HS-27A (cell line): ENCODE results near the gene CLRN3.

ENCODE experiments used
- DNase-seq: peaks from one replicate; pipeline ENCODE4 v3.0.0-alpha.2; 2012; ENCODE audit warnings: low read depth, missing footprints

CLRN3 gene

DNA sequence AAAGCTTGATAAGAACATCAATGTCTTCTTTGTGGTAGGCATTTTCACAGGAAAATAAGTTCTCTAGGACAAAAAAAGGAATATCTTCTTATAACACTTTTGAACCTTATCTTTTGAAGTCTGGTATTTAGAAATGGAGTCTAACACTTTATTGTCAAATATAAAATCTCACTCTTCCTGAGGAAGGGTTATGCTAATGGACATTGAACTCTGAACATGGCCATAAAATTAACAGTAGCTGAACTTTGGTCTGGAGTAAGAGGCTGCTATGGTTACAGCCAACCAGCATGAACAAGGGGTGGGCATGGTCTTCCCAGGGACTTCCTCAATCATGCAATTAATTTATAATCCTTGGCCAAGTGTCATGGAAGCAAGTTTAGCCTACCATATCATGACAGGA, at the start of gene CLRN3:
TSS of gene CLRN3 (minus strand) at position 199 of the 400 bp plus-strand sequence. CDS start at position 42, 157 bp downstream.
- no peak for DNase-seq

DNA sequence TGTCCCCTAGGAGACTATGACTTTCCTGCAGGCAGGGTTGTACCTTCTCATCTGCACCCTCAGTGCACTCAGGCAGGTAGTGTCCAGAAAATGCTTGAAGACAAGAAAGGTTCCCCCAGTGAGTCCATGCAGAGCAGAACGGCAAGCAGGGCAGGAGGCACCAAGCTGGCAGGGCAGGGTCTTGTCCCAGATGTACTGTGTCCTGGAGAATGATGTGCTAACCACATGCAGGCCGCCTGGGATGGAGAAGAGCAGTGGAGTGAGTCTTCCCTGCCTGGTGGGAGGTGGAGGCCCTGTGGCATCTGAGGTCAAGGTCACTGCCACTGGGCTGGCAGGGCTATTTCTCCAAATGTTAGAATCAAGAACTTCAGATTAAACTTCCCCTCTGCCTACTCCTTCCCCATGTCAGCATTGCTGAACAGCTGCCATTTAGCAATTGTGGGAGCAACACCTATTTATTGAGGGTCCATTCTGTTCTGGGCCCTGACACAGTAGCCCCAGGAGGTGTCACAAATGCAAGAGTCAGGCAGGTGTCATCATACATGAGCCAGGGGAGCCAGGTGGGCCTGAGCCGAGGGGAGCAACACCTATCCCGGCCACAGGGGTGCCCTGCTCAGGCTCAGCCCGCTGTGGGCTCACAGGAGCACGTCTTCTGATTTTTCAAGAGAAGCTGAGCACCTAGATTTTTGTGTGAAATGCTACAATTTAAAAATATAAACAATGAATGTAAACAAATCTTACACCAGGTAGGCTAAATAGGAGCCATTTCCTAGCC, 48.3 kb upstream of the CLRN3 start:
- DNase-seq = no peak

DNA sequence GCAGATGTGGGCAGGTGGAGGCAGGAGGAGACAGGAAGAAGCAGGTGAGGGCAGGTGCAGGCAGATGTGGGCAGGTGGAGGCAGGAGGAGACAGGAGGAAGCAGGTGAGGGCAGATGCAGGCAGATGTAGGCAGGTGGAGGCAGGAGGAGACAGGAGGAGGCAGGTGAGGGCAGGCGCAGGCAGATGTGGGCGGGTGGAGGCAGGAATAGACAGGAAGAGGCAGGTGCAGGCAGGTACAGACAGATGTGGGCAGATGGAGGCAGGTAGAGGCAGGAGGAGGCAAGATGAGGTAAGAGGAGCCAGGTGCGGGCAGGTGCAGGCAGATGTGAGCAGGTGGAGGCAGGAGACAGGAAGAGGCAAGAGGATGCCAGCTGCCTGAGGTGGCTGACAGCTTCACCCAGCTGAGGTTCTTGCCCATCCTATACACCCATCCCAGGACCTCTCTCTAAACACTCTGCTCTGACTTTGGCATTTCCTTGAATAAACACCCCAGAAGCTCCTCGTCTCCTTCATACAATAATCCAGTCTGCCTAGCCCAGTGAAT, 47.1 kb upstream of the CLRN3 start:
- DNase-seq = no peak

GRCh38 chr10:127937915-127938463, 45.2 kb upstream of the CLRN3 start:
- no peak for DNase-seq

- DNase-seq = no peak
Measured at GRCh38 chr10:127937069-127937468, 44.3 kb upstream of the CLRN3 start.

GRCh38 chr10:127935071-127935561, 42.4 kb upstream of the CLRN3 start:
- no peak for DNase-seq

- DNase-seq = no peak
Measured at GRCh38 chr10:127934383-127934782, 41.6 kb upstream of the CLRN3 start.

DNA sequence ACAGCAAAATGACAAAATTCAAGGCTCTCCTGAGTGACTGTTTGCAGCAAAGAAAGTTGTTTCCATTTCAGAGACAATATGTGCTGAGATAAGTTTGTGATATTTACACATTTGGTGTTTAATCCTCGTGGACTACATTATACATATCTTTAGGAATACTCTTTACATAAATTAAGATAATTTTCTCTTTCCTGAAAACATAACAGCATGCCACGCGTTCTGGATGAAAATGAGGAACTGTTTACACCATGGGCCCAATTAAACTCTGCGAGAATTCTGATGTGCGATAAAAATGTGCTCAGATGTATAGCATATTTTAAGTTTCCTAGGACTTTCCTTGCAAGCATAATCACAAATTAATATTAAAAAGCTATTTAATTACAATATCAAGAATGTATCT, 40.5 kb upstream of the CLRN3 start:
- no peak for DNase-seq

GRCh38 chr10:127932521-127933270, 40.0 kb upstream of the CLRN3 start:
- DNase-seq = no peak

- DNase-seq = no peak
Measured at GRCh38 chr10:127928021-127928806, 35.5 kb upstream of the CLRN3 start.

- no peak for DNase-seq
Measured at GRCh38 chr10:127926455-127926854, 33.7 kb upstream of the CLRN3 start.

DNA sequence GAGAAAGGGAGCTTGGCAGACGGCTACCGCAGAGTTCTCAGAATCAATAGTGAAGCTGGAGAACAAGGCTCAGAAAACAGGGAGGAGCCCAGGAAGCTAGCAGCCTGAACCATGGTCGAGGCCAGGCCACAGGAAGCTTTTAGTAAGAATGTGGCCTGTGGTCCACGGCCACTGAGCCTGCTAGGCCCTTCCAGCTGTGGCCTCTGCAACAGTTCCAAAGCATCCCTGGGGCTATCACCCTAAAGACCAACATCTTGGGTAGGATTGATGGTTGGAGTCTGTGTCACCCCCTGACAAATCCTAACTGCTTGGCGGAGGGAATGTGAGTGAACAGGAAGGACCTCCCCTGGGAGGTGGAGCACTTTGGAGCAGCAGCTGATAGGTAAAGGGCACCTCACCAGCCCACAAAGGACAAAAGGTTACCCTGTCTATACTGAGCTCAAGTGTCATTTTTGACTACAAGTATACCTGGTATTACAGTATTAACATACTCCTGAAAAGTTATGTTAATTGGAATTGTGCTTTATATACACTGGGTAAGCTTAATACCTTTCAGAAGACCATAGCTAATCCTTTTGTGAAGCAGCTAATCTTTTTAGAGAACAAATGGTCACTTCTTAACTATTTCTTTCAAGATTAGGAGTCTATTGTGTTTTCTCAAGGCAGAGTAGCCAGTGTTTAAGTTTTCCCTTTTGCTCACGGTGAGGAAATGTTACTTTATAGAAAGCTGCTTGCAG, 32.9 kb upstream of the CLRN3 start:
- no peak for DNase-seq

DNA sequence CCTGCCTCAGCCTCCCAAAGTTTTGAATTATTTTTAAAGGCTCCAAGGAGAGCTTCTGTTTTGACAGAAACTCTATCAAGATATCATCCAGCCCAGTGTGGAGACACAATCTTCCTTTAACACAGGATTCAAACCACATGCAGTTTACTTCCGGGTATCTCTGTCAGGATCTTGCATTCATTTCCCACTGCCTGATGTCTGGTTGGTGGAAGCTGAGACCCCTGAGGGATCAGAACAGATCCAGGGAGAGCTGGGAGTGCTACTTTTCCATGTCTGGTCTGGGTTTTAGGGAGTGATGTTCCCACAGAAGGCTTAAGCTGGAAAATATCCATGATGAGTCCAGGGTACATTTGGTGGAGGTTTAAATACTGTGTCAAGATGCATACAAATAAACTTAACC, 30.9 kb upstream of the CLRN3 start:
- no peak for DNase-seq

GRCh38 chr10:127922675-127923366, 30.1 kb upstream of the CLRN3 start:
- peak; percentile 72 for DNase-seq

GRCh38 chr10:127922206-127922605, 29.5 kb upstream of the CLRN3 start:
- no peak for DNase-seq

GRCh38 chr10:127921753-127922145, 29.0 kb upstream of the CLRN3 start:
- no peak for DNase-seq

- DNase-seq = no peak
Measured at GRCh38 chr10:127921075-127921752, 28.5 kb upstream of the CLRN3 start.

DNA sequence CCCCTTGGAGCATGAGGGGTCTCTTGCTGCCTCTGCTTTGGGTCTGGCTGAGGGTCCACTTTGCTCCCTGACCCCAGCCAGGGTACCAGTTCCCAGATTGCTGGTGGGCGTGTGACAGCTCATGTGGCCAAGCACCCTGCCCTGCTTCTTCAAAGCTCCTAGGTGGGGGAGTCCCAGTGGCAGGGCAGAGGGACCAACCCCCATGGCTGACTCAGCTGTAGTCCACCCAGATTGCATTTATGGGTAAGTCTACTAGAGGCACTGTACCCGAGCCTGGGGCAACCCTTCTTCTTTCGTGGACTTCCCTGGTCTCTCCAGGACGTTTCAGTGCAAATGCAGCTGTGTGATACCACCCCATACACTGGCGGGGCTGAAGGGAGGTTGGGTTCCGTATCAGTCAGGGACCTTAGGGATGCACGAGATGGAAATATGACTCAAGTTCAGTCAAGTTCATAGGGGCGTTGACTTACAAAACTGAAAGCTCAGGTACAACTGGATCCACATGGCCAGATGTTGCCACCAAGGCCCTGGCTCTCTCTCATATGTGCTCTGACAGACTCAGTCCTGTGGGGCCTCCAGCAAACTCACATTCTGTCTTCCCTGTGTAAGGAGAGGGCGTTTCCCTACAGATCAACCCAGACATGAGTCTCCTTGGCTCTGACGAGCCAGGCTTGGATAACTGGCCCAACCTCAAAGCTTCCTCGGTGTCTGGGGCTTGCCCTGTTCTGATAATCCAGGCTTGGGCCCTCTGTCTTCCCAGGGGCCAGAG, 27.7 kb upstream of the CLRN3 start:
- no peak for DNase-seq
